GM19452 (cell line): Measurements from ENCODE around the gene HSF5.

Experiments used
- ATAC-seq: cut with Tn5 transposase; IDR thresholded peaks from one replicate; pipeline ENCODE4 v1.9.1; 2021; ENCODE audit not compliant: unreplicated experiment

Gene HSF5, protein sequence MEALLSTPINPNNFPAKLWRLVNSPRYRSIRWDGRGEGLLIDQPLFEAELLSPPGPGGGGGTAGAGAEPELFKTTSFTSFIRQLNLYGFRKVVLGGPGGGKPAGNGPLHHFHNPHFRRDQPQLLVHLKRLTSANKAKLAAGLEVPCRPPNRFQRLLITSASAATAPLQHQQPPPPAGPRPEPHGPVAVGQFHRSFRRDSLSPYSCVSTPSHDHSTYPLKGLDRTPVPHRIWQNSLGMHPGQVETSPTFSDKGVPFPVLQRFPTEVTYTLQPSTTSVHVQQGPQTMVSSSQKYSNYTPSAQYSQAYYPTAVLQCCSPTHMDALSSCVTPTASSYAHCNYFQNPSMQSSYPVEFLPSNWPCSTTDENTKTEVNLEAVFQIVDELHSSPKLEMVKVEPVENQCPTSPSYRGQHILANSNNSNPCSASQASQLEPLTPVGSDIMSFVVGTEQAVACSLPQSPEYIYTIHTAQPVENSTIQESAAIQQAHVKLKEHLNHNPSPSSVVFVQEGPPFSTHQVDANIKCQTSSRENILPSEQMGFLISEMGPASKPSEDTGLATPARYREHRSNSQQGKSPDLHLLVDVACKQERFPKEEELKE

DNA sequence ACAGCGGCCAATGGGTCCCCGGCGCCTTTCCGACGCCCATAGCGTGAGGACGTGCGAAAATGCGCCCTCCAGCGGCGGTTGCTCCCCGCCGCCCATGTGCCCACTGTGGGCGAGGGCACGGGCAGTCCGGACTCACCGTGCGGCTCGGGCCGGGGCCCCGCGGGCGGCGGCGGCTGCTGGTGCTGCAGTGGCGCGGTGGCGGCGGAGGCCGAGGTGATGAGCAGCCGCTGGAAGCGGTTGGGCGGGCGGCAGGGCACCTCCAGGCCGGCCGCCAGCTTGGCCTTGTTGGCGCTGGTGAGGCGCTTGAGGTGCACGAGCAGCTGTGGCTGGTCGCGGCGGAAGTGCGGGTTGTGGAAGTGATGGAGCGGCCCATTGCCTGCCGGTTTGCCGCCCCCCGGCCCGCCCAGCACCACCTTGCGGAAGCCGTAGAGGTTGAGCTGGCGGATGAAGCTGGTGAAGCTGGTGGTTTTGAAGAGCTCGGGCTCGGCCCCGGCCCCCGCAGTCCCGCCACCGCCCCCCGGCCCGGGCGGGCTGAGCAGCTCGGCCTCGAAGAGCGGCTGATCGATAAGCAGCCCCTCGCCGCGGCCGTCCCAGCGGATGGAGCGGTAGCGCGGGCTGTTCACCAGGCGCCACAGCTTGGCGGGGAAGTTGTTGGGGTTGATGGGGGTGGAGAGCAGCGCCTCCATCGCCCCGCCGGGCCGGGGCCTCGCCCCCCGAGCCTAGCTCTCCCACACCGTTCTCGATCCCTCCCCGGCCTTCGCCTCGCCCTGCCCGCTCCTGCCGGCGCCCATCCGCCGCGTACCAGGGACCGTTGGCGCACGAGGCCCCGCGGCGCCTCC is at the start of gene HSF5:
Gene HSF5 (minus strand): TSS at position 820 of the 839 bp plus-strand sequence. CDS start 134 bp downstream, at position 686.
- ATAC-seq: peak; percentile 67

DNA sequence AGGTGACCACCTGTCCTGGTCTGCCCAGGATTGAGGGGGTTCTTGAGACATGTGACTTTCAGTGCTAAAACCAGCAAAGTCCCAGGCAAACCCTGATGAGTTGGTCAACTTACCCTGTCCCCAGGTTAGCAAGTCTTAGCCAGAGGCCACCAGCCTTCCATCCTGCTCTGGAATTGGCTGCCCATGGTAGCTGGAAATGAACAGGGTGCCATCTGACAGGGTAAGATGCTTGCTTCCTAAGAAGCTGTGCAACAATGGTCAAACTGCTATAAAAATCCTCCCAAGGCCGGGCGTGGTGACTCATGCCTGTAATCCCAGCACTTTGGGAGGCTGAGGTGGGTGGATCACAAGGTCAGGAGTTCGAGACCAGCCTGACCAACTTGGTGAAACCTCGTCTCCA is 49.1 kb upstream of the HSF5 start:
- ATAC-seq: no peak

DNA sequence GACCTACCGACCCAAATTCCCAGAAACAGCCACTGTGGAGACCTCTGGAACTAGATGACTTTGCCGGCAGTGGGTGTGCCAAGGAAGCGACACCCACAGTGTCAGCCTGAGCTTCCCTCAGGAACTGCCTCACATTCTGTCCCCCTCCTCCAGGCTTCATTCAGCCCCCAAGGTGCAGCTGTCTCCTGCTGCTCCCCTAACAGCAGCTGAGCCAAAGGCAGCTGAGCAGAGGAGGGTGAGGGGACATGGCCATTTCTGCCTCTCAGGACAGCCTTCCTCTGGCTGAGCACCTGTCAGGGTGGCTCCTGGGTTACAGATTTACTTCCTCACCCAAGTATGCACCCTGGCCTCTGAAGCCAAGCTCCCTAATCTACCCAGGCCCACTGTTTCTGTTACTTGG is 48.3 kb upstream of the HSF5 start:
- ATAC-seq: no peak

DNA sequence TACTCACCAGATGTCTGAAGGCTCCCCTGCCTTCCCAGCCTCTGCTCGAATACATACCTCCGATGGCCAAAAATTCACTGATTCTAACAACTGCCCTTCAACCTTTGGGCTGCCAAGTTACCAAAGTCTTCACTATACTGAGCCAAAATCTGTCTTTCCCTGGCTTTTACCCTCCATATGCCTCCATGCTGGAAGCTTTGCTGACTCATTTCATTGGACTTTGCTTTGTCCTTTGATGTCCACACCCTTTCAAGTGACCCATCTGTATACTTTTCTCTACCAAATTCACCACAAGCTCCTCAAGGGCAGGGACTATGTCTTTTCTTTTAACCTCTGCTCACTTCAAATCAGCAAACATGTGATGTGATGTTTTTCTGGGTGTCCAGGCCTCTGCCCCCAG is 47.2 kb upstream of the HSF5 start:
- no peak for ATAC-seq

DNA sequence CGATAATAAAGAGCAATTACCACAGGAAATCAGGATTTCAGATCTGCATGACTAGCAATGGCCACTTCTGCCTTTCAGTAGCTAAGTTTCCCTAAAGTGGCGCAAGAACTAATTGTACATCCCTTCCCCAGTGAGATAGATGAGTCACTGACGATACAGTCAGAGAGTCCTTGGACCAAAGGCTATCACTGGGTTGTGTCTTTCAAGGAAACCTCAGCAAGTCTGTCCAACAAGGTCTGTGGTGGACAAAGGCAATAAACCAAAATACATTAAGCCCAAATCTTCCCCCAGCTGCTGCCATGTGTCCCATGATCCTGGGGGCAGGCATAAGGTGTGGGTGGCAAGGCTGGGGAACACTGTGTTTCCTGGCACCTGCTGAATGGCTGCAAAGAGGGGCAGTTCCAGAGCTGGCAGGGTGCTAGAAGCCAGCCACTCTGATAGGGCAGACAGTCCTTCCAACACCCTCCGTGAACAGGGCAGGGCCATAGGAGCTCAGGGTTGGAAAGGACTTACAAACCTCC is 46.8 kb upstream of the HSF5 start:
- ATAC-seq: no peak

- no peak for ATAC-seq
Measured at GRCh38 chr17:58534331-58534730, 46.1 kb upstream of the HSF5 start.

DNA sequence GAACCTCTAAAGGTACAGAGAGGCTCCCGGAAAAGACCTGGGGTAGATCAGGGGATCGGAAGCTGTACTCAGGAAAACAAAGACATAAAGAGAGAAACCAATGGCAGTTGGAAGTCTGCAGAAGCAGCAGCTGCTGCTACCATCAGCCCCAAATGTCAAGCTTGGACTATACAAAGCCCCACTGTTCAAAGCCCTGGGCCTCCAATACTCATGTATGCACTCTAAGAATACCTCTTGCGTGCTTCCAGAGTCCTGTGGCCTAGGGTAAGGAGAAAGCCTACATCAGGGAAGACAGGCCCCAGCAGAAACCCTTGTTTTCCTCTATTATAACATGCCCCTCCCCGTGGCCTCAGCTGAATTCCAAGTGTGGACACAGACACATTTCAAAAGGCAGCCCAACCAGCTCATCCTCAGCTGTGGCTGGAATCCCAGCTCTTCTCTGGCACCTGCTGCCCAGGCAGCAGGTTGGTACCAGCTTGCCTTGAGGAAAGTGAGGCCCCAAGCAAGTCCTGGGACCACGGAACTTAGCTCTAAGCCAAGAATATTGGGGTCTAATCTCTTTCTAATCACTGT is 45.5 kb upstream of the HSF5 start:
- no peak for ATAC-seq

DNA sequence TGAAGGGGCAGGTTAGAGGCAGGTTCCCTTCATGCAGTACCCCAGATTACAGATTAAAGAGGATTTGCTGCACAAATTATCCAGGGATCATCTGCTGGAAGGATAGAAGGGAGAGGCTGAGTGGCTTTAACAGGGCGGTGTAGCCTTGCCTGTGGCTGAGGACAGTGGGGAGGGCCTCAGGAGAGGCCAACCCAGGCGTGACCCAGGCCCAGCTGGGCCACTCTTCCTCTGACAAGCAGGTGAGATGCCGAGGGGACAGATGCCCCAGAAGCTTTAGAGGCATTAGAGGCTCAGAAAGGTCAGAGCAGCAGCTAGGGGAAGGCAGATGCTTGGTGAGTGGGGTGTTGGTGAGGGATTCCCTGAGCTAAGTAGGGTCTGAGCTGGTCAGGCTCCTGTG is 44.3 kb upstream of the HSF5 start:
- ATAC-seq: no peak

DNA sequence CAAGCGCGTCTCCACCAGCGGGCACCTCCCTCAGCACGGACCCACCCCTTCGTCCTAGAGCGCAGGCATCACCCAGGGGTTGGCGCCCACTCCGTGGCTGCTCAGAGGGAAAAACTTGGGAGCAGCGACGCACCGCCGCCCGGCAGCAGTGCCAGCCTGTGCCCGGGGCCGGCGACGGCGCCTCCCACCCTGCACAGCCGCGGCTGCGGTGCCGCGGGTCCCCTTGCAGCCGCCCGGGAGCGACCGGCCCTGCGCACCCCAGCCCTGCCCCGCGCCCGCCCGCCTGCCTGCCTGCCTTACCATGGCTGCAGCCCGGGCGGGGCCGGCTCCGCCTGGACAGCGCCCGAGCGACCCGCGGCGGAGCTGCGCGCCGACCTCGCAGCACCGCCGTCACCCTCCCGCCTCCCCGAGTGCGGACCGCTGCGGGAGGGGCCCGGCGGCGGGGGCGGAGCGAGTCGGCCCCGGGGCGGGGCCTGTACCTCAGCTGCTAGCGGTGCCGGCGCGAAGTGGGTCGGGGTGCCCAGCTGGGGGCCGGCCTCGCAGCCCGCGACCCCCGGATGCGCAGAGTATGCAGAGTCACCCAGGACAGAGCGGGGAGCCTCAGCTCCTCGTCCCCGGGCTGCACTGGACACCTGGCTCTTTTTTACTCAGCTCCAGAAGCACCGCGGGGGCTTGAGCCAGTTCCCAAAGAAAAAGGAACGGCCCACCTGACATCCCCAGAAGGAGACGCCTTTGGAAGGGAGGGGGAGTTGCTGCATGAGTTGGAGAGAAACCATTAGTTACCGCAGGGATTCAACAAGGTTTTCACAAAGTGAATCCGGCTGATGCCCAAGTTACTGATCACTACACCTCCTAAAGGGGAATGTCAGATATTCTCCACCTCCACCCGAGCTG is 43.7 kb upstream of the HSF5 start:
- ATAC-seq: peak; percentile 72

- ATAC-seq: no peak
Measured at GRCh38 chr17:58531122-58531521, 42.9 kb upstream of the HSF5 start.

DNA sequence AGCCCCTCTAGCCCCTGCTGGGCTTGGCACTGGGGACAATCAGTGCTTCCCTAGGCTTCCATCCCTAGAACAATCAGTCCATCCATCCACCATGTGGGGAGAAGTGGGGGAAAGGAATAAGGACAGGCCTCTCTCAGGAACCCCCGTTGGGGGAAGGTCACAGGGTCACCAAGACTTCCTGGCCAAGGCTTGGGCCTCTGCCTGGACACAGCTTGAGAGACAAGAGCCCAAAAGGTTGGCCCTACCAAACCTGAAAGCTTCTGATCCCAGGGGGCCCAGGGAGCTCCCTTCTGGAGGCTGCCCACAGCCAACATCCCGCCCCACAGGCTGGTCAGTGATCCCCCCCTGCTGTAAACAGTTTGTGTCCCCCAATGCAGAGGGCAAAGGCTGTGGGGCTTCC is 42.4 kb upstream of the HSF5 start:
- ATAC-seq: no peak

- ATAC-seq: no peak
Measured at GRCh38 chr17:58529275-58529674, 41.1 kb upstream of the HSF5 start.

DNA sequence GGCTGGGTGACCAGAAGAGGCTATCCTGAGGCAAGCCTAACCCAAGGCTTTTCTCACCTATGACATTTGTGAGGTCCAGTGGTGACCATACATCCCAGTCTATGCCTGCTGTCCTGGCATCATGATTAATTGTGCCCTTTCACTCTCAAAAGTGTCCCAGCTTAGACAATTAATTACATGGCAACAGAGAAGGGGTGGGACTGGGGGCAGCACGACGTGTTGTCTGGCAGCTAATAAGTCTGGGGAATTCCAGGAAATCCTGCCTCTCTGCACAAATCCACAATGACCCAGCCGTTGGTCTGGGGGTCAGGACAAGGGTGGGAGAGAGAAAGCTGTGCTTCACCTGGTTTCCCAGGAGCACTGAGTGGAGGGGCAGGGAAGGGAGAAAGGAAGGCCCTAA is 40.2 kb upstream of the HSF5 start:
- ATAC-seq: no peak

GRCh38 chr17:58527949-58528348 is 39.7 kb upstream of the HSF5 start:
- ATAC-seq: no peak

DNA sequence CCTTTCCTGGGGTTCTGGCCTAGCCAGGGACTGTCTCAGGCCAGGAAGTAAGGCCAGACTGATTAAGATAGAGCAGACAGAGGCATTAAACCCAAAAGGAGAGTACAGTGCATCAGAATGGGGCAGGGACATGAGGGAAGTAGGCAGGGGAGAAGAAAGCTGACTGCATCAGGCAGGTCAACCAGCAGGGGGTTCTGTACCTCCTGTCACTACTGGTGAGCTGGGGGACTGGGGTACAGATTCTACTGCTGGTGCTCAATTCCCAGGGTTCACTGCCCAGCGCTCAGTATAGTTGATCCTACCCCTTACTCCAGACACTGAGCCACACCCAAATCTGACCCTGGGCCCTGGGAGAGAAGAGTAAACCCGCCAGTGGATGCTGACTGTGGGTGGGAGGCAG is 39.1 kb upstream of the HSF5 start:
- no peak for ATAC-seq

DNA sequence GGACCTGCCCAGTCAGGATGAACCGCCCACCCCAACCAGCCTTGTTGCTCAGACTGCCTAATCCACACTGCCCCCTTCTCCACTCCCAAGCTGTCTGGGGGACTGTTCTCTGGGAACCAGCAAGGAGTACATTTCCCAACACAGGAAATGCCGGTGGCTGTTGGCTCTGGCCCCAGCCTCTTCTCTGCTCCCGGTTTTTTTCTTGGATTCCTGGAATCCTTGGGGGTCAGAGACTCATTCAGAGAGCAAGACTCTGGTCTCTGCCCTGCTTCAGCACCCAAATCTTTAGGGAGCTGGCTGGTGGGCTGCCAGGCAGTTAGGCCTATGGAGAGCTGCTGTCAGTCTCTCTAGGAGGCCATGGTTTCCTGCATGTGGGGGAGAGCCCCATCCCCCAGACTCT is 37.0 kb upstream of the HSF5 start:
- no peak for ATAC-seq

DNA sequence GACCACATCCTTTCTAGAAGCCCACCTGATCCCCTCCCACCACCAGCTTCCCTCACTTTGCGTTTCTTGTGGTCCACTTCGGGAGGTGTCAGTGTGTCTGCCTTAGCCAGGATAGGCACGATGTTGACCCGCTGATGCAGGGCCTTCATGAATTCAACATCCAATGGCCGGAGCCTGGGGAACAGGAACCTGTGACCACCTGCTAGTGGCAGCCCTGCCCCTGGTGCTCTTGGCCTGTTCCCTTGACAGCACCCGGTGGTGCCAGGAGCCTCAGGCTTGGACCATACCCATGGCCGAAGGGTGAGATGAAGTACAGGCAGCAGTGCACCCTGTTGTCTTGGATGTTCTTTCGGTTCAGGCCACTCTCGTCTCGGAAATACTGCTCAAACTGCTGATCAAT is 33.5 kb upstream of the HSF5 start:
- no peak for ATAC-seq

- ATAC-seq: no peak
Measured at GRCh38 chr17:58520843-58521430, 32.7 kb upstream of the HSF5 start.

- peak; percentile 80 for ATAC-seq
Measured at GRCh38 chr17:58517928-58518609, 29.9 kb upstream of the HSF5 start.
